Stimulated activated CD8-positive, alpha-beta memory T cell treated with anti-CD3 and anti-CD28 coated beads, Interleukin-12 subunit alpha, Interleukin-12 subunit beta, amount 100 ng/mL, for 24 hours (primary cell): ENCODE measurements around the gene NEIL1.
"Not testable (repeated sequence)": the region's sequence is repeated elsewhere in the genome, so short reads cannot be mapped to it uniquely, and the experiment has no call there.

Source experiments
- DNase-seq: peaks from one replicate; pipeline ENCODE4 v3.0.0-alpha.2; 2020; ENCODE audit errors: extremely low read depth

NEIL1 gene

GRCh38 chr15:75380773-75381172 lies 33.9 kb downstream of the NEIL1 start:
- DNase-seq = no peak

- not testable (repeated sequence) for DNase-seq
These were observed 37.1 kb downstream of the NEIL1 start for GRCh38 chr15:75383986-75384385.

GRCh38 chr15:75389791-75390382 lies 43.0 kb downstream of the NEIL1 start:
- no peak for DNase-seq

- DNase-seq = no peak
These were observed 50.7 kb downstream of the NEIL1 start for GRCh38 chr15:75397494-75397893.

GRCh38 chr15:75403892-75404291 lies 57.1 kb downstream of the NEIL1 start:
- no peak for DNase-seq
